ENCODE results near the gene DNASE1L1.
A peak's percentile ranks its signal among the peaks of the same experiment; 100 is the strongest.
"Not testable (repeated sequence)": the region's sequence is repeated elsewhere in the genome, so short reads cannot be mapped to it uniquely, and the experiment has no call there.

Gene DNASE1L1

GRCh38 chrX:154403192-154403591 lies 5.9 kb downstream of the DNASE1L1 start:
- no peak for FAIRE-seq

- FAIRE-seq: no peak
These were observed 6.4 kb downstream of the DNASE1L1 start for GRCh38 chrX:154402622-154403127.

- FAIRE-seq: no peak
These were observed 7.0 kb downstream of the DNASE1L1 start for GRCh38 chrX:154401918-154402621.

GRCh38 chrX:154401045-154401799 lies 7.8 kb downstream of the DNASE1L1 start:
- FAIRE-seq: no peak

GRCh38 chrX:154400369-154400817 lies 8.7 kb downstream of the DNASE1L1 start:
- FAIRE-seq: not testable (repeated sequence)

GRCh38 chrX:154399527-154400368 lies 9.3 kb downstream of the DNASE1L1 start:
- FAIRE-seq: no peak

GRCh38 chrX:154398668-154399526 lies 10.2 kb downstream of the DNASE1L1 start:
- FAIRE-seq: no peak

- peak; percentile 69 for FAIRE-seq
These were observed 11.0 kb downstream of the DNASE1L1 start, which contains the start of gene RPL10 for GRCh38 chrX:154397888-154398667. Gene RPL10 (plus strand): TSS chrX:154398377. CDS start chrX:154398520, 143 bp downstream.

- no peak for FAIRE-seq
These were observed 11.8 kb downstream of the DNASE1L1 start for GRCh38 chrX:154396973-154397887.

- not testable (repeated sequence) for FAIRE-seq
These were observed 12.7 kb downstream of the DNASE1L1 start for GRCh38 chrX:154396363-154396762.

GRCh38 chrX:154389812-154390747 lies 19.0 kb downstream of the DNASE1L1 start:
- peak; percentile 57 for FAIRE-seq

- not testable (repeated sequence) for FAIRE-seq
These were observed 20.4 kb downstream of the DNASE1L1 start for GRCh38 chrX:154388649-154389048.

GRCh38 chrX:154388094-154388493 lies 21.0 kb downstream of the DNASE1L1 start:
- FAIRE-seq: peak; percentile 66

GRCh38 chrX:154384284-154384892 lies 24.7 kb downstream of the DNASE1L1 start:
- no peak for FAIRE-seq

GRCh38 chrX:154383359-154384283 lies 25.4 kb downstream of the DNASE1L1 start:
- no peak for FAIRE-seq

GRCh38 chrX:154382483-154383069 lies 26.5 kb downstream of the DNASE1L1 start:
- FAIRE-seq: no peak

- FAIRE-seq: no peak
These were observed 27.8 kb downstream of the DNASE1L1 start for GRCh38 chrX:154381271-154381670.
